Medulla oblongata (tissue), 1 donor: Measurements from ENCODE around the gene RFPL3.
"Not testable (repeated sequence)": the region's sequence is repeated elsewhere in the genome, so short reads cannot be mapped to it uniquely, and the experiment has no call there.

Source experiments
- DNase-seq: peaks from one replicate; pipeline ENCODE4 v3.0.0-alpha.2; 2015; ENCODE audit errors: extremely low spot score

Gene RFPL3

DNA sequence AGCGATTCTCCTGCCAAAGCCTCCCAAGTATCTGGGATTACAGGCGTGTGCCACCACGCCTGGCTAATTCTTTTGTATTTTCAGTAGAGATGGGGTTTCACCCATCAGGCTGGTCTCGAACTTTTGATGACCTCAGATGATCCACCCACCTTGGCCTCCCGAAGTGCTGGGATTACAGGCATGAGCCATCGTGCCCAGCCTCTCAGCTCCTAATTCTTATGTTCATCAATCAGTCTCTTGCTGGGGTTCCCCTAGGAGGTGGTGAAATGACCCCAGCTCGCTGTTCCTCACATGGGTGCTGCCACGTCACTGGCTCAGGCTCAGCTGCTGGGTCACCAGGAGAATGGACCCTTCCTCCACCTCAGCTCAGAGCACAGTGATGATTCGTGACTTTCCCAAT is at the start of gene RFPL3:
TSS of gene RFPL3 (plus strand) at position 301 of the 400 bp plus-strand sequence. CDS start 205 bp downstream, outside the sequence.
- not testable (repeated sequence) for DNase-seq

DNA sequence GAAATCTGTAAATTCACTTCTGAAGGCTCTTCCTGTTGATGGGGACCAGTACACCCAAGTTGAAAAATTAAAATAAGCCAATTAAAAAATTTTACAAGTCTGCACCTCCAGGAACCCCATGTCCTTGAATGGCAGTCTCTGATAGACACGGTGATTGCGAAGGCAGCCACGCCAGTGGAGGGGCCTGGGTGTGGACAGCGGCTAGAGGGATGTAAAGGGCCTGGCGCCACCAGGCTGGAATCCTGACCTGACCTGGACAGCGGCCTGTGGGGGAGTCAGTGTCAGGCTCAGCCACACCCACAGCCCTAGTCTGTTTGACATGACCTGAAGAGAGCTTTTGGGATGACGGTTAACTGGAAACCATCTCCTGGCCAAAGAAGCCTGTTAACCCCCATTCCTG is 49.5 kb upstream of the RFPL3 start:
- DNase-seq, result no peak

DNA sequence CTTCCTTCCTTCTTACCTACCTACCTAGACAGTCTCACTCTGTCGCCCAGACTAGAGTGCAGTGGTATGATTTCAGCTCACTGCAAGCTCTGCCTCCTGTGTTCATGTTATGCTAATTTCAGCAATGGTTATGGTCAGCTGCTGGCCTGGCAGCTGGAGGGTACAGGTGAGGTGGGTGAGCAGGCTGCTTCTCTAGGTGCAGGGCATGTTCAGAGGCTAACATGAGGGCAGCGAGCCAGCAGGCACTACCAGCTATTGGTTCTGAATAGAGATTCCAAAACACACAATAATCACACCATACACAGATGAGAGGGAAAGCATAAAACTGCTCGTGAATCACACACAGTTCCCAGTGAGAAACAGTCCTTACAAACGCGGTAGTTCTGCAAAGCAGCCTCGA is 48.7 kb upstream of the RFPL3 start:
- DNase-seq, result no peak

- no peak for DNase-seq
Measured at GRCh38 chr22:32309585-32310251, 47.9 kb upstream of the RFPL3 start.

DNA sequence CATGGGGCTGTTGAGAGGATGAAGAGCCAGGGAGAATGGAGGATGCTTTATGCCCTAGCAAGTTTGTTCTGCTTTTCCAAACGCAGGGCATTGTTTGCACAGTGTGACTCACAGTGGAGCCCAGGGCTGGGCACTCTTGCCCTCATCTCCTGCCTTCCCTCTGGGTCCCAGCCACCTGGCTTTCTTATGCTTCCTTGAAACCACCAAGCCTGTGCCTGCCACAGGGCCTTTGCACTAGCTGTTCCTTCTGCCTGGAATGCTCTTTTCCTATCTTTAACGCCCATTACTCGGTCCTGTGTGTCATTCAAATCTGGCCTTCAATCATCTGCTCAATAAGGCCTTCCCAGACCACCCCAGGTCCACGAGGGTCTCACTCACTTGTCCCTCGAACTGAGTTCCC is 46.9 kb upstream of the RFPL3 start:
- DNase-seq, result no peak

- DNase-seq, result no peak
Measured at GRCh38 chr22:32311551-32312071, 46.1 kb upstream of the RFPL3 start.

DNA sequence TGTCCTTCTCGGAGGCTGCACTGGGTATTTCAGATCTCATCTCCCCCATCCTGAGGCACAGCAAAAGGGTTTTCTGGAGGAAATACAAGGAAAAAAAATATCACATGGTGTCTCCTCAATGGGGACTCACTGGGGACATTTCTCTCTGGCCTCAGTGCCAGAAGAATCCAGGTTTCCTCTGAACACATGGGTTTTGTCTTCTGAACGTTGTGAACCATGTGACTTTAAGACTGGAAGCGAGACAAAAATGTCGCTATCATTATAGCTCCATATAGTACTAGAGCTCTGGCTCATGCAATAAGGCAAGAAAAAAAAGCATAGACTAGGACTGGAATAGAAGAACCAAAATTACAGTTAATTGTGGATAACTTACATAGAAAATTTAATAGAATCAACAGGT is 44.9 kb upstream of the RFPL3 start:
- no peak for DNase-seq

GRCh38 chr22:32313532-32313931 is 44.1 kb upstream of the RFPL3 start:
- no peak for DNase-seq

- no peak for DNase-seq
Measured at GRCh38 chr22:32317524-32317923, 40.1 kb upstream of the RFPL3 start.

DNA sequence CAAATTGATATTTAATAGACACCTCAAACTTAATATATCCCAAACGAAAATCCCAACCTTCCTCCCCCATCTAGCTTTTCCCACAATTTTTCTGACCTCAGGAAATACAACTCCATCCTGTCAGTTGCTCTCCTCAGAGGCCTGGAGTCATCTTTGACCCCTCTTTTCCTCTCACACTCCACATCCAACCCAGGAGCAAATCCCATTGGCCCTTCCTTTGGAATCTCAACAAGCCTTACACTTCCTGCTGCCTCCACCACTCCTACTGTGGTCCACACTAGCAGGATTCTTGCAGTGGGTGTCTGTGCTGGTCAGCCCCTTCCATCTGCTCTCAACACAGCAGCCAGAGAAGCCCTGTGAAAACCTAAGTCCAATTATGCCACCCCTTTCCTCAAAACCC is 39.3 kb upstream of the RFPL3 start:
- DNase-seq, result no peak

DNA sequence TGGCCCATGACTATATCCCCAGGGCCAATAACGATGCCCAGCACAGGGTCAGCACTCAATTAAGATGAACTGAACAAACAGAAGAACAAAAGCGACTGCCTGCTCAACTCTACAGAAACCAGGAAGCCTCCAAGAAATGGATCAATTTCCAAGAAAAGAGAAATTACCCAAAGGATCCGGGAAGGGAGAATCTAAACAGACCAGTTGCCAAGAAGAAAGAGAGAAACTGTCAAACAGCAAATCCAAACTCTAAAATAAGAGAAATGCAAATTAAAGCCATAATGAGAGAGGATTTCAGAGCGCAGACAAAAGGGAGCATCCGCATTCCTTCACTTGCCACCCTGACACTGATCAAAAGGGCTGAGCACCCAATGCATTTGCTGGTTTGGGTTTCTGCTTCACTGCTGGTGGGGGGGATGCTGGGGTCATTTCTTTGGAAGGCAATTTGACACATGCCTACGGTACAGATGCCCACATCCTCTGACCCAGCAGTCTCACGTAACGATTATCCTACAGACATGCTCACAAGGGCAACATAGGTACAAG is 37.7 kb upstream of the RFPL3 start:
- no peak for DNase-seq

DNA sequence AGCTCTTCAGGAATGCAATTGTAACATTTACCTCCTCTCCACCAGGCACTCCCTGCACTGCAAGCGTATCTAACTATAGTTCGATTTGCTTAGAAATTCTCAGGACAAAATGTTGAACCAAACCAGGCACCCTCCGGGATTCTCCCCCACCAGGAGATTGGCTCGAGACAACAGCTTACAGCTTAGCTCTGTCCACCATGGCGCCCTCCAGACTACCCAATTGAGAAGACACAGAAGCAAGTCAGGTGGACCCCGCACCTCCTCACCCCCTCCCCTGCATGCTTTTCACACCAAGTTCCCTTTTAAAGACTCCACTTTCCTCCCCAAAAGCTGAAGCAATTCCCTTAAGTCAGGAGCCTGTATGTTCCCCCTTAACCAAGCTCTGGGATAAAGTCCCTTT is 34.7 kb upstream of the RFPL3 start:
- DNase-seq, result no peak

DNA sequence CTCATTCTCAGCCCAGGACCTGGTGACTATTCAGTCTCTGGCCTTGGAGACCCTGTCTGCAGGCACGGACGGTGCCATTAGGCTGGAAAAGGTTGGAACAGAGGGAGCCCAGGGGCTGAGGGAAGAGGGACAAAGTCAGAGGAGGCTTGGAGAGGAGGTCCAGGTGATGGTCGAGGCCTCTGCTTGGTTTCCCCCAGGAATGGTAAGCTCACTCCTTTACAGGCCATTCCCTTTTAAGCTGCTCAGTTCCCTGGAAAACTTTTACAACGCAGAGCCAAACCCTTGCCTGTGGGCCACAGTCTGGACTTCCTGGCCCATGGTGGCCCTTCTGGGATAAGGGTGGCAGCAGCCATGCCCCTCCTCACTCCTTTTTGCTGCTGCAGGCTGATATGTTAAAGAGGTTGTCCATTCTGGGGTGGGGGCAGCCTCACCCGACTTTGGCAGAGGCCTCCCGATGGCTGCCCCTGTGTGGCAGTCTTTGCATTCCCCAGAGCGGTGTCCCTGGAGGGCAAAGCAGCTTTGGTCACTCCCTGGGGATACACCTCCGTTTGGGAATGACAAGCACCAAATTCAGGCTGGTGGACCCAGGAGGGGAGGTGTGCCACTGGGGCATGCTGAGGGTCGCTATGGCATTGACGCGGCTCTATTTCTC is 34.0 kb upstream of the RFPL3 start:
- no peak for DNase-seq

DNA sequence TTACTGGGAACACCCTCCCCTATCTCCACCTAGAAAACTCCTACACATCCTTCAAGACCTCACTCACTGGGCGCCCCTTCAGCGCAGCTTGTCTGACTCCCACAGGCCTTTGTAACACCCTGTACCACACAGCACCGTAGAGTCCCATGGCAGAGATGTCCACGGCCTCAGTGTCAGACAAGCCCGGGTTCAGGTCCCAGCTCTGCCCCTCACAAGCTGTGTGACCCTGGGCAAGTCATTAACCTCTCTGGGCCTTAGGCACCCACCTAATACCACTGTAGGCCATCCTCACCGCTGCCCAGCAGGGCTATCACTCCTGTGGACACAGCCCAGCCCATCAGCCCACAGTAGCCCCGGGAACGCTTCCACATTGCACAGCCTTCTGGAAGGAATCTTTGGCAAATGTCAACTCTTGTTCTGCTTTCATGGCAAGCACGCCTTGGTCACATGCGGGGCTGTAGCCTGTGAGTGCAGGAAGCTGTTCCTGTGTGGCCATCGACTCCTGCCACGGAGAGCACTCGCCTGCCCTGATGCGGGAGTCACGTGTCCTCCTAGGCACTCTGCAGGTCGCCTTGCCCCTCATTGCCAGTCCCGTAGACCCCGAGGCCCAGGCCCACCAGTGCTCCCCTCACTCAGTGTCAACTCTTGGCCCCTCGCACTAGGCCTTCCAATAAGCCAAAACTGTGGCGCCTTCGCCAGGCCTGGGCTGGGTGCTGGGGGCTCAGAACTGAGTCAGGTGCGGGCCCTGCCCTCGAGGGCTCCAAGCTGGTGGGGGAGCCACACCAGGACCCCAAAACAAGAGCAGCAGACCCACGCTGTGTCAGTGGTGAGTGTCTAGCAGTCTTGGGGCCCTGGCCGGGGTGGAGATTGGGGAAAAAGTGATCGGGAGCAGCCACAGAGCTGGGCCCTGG is 32.9 kb upstream of the RFPL3 start:
- DNase-seq, result no peak

DNA sequence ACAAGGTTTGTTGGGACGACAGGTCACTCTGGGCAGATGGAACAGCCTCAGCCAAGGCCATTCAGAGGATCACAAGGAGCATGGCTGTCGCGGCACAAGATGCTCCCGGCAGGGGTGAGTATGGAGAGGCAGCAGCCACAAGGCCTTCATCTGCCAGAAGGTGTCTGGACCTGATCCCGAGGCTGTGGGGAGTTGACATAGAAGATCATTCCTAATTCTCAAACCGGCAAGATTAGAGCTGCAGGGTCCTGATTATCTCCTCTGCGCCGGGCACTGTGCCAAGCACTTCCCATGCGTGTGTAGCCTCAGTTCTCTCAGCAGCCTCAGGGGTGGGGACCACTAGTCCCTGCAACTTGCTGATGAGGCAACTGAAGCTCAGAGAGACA is 32.3 kb upstream of the RFPL3 start:
- no peak for DNase-seq

- DNase-seq, result no peak
Measured at GRCh38 chr22:32325811-32326237, 31.8 kb upstream of the RFPL3 start.

GRCh38 chr22:32326647-32327046 is 31.0 kb upstream of the RFPL3 start:
- no peak for DNase-seq

DNA sequence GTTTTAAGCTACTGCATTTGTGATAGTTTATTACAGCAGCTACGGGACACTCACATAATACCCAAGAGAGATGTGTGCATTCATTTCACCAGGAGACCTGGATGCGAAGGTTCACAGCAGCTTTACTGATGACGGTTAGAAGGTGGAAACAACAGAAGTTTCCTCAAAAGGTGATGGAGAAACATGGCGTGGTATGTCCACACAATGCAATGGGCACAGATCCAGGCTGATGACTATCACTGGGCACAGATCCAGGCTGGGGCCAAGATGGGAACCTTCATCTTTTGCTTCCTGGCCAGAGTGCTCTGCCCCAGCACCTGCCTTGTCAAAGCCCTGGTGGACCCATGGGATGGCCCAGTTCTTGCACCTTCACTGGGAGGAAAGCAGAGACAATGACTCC is 30.6 kb upstream of the RFPL3 start:
- no peak for DNase-seq

GRCh38 chr22:32327596-32328171 is 30.0 kb upstream of the RFPL3 start:
- no peak for DNase-seq

GRCh38 chr22:32328306-32329201 is 29.1 kb upstream of the RFPL3 start:
- no peak for DNase-seq

DNA sequence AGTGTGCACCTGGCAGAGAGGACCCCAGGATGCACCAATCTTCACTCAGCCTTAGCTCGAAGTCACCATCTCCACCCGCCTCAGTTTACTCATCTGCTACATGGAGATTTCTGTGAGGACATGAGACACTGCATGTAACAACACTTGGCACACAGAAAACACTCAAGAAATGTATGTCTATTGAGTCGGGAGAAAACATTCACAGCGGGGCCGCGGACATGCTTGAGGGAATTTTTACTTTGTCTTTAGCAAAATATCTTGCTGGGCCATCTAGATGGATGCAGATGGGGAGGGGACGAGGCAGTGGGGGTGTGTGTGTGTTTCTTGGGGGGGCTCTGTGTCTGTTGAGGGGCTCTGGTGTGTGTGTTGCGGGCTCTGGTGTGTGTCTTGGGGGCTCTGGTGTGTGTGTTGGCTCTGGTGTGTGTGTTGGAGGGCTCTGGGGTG is 28.4 kb upstream of the RFPL3 start:
- DNase-seq, result no peak
